ENCODE results near the gene CYP4F2.

- no peak for TF ChIP-seq YY1 (IDR thresholded peaks at IDR 0.05; ENCODE audit: insufficient read depth, insufficient read length)
- TF ChIP-seq ZNF274 (IDR thresholded peaks at IDR 0.05; ENCODE audit: low read depth, low read length) = no peak
These were observed 59.5 kb downstream of the CYP4F2 start for GRCh38 chr19:15838351-15838750.

Measured in NT2/D1 (cell line).